ENCODE data around the gene AGRN.
"Not testable (repeated sequence)": the region's sequence is repeated elsewhere in the genome, so short reads cannot be mapped to it uniquely, and the experiment has no call there.

The AGRN gene

DNA sequence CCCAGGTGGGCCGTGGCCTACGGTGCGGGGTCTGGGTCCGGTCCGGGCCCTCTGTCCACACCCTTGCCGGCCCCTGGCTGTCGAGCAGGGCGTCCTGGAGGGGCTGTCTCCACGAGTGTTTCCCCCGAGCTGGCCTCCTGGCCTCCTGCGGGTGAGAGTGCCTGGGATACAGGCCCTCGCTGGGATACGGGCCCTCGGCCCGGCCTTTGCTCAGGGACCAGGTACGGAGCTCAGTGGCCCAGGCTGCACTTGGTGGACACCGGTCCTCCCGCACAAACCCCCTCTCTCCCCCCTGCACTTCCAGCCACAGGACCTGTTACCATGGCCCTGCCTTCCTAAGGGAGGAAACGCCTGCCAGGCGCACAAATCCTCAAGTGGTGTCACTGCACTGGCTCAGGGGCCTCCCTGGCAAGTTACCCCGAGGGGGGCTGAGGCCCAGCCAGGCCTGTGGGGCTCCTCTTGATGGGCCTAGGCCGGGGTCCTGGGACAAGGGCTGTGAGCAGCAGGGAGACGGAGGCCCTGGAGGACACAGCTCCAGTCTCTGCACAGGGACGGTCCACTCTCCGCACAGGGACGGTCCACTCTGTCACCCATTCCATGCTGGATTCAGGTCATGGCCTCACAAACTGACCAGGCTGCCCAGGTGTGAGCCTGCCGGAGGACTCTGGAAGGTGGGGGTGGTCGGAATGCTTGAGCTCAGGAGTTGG is 72.4 kb downstream of the AGRN start:
- peak; percentile 28 for DNase-seq (ENCODE audit: low spot score)

DNA sequence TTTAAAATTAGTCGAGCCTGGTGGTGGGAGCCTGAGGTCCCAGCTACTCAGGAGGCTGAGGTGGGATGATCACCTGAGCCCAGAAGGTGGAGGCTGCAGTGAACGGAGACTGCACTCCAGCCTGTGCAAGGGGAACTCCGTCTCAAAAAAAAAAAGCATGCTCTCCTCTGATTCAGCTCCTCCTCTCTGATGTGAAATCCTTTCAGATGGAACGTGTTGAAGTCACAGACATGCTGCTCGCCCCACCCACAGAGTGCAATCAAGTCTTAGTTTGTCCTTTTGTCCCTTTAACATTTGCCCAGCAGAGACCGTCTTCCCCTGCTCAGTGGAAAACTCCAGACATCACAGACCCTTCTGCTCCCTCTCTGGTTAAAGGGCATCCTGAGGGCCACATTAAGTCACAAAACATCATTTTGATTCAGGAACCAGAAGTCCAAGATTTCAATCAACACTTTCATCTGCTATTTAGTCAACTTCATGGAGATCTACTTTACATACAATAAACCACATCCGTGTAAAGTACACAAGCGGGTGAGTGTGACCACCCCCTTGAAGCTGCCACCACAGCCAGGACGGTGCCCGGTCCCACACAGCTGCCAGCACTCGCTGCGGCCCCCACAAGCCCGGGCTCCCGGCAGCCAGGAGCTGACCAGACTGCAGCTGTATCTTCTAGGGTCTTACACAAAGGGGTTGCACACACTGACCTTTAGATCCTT is 73.1 kb downstream of the AGRN start:
- no peak for DNase-seq (ENCODE audit: low spot score)

DNA sequence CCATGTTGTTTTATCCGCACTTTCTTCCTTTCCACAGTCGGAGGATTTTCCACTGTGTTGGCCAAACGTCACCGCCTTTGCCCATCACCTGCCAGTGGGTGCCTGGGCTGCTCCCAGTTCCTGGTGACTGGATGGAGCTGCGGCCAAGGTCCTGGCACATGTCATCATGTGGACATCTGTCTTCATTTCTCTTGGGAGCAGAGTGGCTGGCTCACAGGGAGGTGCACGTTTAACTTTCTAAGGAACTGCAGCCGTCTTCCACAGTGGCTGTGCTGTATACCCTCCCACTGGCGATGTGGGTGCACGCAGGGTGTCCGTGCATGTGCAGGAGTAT is 73.7 kb downstream of the AGRN start:
- DNase-seq (ENCODE audit: low spot score): no peak

DNA sequence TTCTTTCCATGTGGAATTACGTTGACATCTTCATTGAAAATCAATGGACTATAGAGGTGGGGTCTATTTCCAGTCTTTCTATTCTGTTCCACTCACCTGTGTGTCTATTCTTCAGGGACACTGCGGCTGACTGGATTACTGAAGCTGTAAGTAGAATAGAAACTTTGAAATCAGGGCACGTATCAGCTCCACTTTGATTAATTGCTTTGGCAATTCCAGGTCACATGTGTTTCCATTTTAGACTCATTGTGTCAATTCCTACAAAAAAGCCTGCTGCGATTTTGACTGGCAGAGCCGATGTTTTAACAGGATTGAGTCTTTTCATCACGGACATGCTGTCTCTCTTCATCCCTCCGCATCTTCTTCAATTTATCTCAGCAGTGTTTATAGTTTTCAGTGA is 75.1 kb downstream of the AGRN start:
- DNase-seq (ENCODE audit: low spot score): no peak

DNA sequence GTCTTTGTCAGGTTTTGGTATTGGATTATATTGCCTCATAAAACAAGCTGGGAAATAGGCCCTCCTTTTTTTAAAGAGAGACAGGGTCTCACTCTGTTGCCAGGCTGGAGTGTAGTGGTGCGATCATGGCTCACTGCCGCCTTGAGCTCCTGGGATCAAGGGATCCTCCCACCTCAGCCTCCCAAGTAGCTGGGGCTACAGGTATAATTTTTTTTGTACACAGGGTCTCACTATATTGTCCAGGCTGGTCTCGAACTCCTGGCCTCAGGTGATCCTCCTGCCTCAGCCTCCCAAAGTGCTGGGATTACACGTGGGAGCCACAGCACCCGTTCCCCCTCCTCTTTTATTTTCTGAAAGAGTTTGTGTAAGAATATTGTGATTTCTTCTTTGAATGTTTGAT is 76.2 kb downstream of the AGRN start:
- not testable (repeated sequence) for DNase-seq (ENCODE audit: low spot score)

DNA sequence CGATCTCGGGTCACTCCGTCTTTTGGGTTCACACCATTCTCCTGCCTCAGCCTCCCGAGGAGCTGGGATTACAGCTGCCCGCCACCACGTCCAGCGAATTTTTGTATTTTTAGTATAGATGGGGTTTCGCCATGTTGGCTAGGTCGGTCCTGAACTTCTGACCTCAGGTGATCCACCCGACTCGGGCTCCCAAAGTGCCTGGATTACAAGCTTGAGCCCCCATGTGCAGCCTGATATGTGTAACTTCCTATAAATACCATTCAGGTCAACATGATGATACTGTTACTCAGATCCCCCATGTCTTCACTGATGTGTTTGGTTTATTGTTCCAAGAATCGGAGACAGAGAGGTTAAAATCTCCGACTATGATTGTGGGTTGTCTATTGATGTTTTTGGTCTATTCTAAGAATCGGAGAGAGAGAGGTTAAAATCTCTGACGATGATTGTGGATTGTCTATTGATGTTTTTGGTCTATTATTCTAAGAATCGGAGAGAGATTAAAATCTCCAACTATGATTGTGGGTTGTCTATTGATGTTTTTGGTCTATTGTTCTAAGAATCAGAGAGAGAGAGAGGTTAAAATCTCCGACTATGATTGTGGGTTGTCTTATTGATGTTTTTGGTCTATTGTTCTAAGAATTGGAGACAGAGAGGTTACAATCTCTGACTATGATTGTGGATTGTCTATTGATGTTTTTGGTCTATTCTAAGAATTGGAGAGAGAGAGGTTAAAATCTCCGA is 78.9 kb downstream of the AGRN start:
- no peak for DNase-seq (ENCODE audit: low spot score)

DNA sequence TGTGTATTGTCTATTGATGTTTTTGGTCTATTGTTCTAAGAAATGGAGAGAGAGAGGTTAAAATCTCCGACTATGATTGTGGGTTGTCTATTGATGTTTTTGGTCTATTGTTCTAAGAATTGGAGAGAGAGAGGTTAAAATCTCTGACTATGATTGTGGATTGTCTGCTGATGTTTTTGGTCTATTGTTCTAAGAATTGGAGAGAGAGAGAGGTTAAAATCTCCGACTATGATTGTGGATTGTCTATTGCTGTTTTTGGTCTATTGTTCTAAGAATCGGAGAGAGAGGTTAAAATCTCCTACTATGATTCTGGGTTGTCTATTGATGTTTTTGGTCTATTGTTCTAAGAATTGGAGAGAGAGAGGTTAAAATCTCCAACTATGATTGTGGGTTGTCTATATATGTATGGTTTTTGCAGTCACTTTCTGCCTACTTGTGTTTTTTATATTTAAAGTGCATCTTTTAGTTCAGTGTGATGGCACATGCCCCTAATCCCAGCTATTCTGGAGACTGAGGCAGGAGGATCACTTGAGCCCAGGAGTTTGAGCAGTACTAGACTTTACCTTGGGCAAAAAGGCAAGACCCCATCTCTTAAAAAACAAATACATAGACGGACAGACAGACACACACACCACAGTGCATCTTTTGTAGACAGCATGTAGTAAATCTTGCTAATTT is 79.7 kb downstream of the AGRN start:
- no peak for DNase-seq (ENCODE audit: low spot score)

DNA sequence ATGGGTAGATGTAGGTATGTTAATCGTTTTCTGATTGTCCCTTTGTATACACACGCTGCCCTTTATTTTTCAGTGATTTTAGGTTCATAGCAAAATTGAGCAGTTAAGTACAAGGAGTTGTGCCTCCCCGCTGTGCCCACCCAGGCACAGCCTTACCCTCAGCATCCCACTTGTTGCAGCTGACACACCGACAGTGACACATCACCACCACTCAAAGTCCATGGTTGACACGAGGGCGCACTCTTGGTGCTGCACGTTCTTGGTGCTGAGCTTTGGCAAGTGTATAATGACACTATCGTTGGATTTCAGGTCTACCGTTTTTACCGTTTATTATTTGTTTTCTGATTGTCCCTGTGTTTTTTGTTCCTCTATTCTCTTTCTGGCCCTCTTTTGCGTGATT is 80.4 kb downstream of the AGRN start:
- no peak for DNase-seq (ENCODE audit: low spot score)

DNA sequence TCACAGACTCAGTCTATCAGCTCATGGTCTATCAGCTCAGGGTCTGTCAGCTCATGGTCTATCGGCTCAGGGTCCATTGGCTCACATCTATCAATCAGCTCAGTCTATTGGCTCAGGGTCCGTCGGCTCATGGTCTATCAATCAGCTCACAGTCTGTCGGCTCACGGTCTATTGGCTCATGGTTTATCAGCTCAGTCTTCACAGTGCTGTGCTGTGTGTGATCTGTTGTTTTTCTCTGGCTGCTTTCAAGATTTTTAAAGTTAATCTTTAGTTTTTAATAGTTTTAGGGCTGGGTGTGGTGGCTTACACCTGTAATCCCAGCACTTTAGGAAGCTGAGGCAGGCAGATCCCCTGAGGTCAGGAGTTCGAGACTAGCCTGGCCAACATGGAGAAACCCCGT is 81.6 kb downstream of the AGRN start:
- no peak for DNase-seq (ENCODE audit: low spot score)

DNA sequence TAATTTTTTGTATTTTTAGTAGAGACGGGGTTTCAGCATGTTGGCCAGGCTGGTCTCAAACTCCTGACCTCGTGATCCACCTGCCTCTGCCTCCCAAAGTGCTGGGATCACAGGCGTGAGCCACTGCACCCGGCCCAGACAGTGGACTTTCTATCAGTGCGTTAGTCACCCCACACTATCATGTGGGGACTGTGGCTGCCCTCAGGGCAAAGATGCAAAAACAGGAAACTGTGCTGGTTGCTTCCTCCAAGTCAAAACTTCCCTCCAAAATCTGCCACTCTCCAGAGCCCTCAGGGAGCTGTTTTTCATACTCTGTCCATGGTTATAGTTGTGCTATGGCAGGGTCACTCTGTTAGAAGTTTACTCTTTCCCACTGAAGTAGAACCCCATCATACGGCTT is 84.2 kb downstream of the AGRN start:
- DNase-seq (ENCODE audit: low spot score): not testable (repeated sequence)
